ENCODE results near the gene POLR2F. TPM values are rescaled to one million over a fixed set of nuclear protein-coding genes. Genes with fewer than 3 reads are reported as not detected.

POLR2F gene
- total RNA-seq, 6 donors from 2014 or later, result 48.9 to 152 (median 71.7) TPM

DNA sequence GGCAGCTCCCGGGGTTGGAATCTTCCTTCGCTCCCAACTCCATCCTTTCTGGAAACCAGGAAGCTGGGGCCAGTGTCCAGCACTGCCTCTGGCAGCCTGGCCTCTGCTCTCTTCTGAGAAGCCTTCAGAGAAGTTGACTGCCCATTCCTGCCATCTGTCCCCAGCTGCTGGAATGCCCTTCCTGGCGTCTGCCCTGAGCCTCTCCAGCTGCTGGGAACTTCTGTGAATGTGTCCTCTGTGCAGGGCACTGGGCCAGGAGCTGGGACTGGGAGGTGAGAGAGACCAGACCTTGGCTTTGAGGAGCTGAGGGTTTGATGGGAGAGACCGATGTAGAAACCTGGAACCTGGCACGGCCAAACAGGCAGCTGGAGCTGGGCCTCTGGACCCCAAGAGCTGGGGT, 36.8 kb downstream of the POLR2F start:
- no peak for ATAC-seq (ENCODE audit: low FRiP score in 2 of 2)
- 81% methylated on average over 5 of the region's 5 CpGs; no CpG with 5 or more reads in 1 of the 2 donors for WGBS, 2 donors

DNA sequence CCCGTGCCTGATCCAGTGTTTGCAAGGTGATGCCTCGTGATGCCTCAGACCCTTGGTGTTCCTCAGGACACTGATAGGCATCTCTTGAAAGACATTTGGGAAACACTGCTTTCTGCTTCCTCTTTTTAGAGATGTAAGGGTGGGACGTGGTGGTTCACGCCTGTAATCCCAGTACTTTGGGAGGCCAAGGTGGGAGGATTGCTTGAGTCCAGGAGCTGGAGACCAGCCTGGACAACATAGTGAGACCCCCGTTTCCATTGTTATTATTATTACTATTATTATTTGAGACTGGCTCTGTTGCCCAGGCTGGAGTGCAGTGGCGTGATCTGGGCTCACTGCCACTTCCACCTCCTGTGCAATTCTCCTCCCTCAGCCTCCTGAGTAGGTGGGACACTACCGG, 37.4 kb downstream of the POLR2F start:
- no peak for ATAC-seq (ENCODE audit: low FRiP score in 2 of 2)
- H3K4me1 ChIP-seq, result peaks cover 0 to 6% (median 1%) of the 10 kb centered on the region in 4 donors
- no peaks in the 10 kb centered on the region for H3K9me3 ChIP-seq
- DNase-seq, result no peak
- no peak overlapping the region for H3K27ac ChIP-seq
- no peaks in the 10 kb centered on the region for H3K27me3 ChIP-seq
- TF ChIP-seq POLR2A (IDR thresholded peaks at IDR 0.05) (no peak), POLR2AphosphoS5 (IDR thresholded peaks at IDR 0.05) (no peak)
- WGBS, 2 donors, result 84 to 87% methylated on average over 7 of the region's 7 CpGs
- H3K36me3 ChIP-seq, result peaks cover 0 to 4% (median 2%) of the 10 kb centered on the region in 4 donors
- no peak overlapping the region for H3K4me3 ChIP-seq

More for the DNA sequence above, 36.8 kb downstream of the POLR2F start:
- Histone ChIP-seq H3K9me3 (no peaks in the 10 kb centered on the region), H3K27ac (no peak overlapping the region), H3K27me3 (no peaks in the 10 kb centered on the region), H3K36me3 (peaks cover 0 to 4% (median 2%) of the 10 kb centered on the region in 4 donors), H3K4me1 (peaks cover 0 to 6% (median 1%) of the 10 kb centered on the region in 4 donors), H3K4me3 (no peak overlapping the region)
- no peak for DNase-seq
- TF ChIP-seq POLR2AphosphoS5 (IDR thresholded peaks at IDR 0.05) (peak in 1 of 2 donors; percentile 20), POLR2A (IDR thresholded peaks at IDR 0.05) (no peak)

DNA sequence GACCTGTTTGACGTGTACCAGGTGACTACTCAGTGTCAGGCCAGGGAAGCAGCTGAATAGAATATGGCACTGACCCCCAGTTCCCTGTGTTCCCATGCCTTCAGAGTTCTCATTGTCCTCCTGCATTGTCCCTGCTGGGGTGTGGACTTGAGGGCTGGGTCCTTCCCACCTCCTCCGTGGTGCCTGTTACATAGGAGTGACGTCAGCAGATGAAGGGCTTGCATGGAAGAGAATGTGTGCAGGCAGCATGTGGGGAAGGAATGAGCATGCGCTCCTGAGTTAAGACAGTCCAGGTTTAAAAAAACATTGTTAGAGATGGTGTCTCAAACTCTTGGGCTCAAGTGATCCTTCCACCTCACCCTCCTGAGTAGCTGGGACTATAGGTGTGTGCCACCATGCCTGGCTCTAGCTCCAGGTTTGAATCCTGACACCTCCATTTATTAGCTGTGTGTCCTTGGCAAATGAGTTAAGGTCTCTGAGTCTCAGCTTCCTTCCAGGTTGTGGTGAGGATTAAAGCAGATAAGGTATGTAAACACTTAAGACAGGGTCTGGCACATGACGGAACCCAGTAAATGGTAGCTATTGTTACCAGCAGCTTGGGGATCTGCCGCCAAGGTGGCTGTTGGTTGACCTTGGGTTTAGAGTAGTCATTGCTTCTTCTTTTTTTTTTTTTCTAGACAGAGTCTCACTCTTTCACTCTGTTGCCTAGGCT, 38.4 kb downstream of the POLR2F start:
- H3K9me3 ChIP-seq, result no peaks in the 10 kb centered on the region
- no peaks in the 10 kb centered on the region for H3K36me3 ChIP-seq
- H3K27me3 ChIP-seq, result no peaks in the 10 kb centered on the region
- no peak for TF ChIP-seq EP300 (IDR thresholded peaks at IDR 0.05)
- TF ChIP-seq POLR2A (IDR thresholded peaks at IDR 0.05), result no peak
- TF ChIP-seq, protein P1, sequence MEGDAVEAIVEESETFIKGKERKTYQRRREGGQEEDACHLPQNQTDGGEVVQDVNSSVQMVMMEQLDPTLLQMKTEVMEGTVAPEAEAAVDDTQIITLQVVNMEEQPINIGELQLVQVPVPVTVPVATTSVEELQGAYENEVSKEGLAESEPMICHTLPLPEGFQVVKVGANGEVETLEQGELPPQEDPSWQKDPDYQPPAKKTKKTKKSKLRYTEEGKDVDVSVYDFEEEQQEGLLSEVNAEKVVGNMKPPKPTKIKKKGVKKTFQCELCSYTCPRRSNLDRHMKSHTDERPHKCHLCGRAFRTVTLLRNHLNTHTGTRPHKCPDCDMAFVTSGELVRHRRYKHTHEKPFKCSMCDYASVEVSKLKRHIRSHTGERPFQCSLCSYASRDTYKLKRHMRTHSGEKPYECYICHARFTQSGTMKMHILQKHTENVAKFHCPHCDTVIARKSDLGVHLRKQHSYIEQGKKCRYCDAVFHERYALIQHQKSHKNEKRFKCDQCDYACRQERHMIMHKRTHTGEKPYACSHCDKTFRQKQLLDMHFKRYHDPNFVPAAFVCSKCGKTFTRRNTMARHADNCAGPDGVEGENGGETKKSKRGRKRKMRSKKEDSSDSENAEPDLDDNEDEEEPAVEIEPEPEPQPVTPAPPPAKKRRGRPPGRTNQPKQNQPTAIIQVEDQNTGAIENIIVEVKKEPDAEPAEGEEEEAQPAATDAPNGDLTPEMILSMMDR (IDR thresholded peaks at IDR 0.05), result no peak
- no peak for TF ChIP-seq POLR2AphosphoS5 (IDR thresholded peaks at IDR 0.05)
- no peak overlapping the region for H3K4me3 ChIP-seq
- H3K4me1 ChIP-seq, result peaks cover 2 to 10% (median 10%) of the 10 kb centered on the region in 4 donors
- 73 to 74% methylated on average over 6 of the region's 6 CpGs for WGBS, 2 donors
- ATAC-seq (ENCODE audit: low FRiP score in 2 of 2) (no peak), DNase-seq (no peak)
- no peak overlapping the region for H3K27ac ChIP-seq

DNA sequence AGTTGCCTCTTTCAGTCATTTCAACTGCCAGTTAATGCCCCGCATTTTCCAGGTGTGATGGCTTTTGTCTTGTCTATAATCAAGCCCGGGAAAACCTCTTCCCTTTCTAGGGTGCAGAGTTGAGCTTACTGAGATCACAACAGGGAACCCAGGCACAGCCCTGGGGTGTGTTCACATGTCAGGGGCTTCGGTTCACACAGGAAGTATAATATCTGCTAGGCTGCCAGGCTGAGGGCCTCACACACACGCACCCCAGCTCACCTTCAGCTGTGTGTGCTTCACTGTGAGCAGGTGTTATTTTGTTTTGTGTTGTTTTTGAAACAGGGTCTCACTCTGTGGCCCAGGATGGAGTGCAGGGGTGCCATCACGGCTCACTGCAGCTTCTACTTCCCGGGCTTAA, 40.5 kb downstream of the POLR2F start:
- Histone ChIP-seq H3K4me1 (peaks cover 2 to 11% (median 10%) of the 10 kb centered on the region in 4 donors), H3K4me3 (no peak overlapping the region), H3K27me3 (no peaks in the 10 kb centered on the region), H3K36me3 (no peaks in the 10 kb centered on the region), H3K27ac (no peak overlapping the region), H3K9me3 (no peaks in the 10 kb centered on the region)
- no peak for TF ChIP-seq POLR2AphosphoS5 (IDR thresholded peaks at IDR 0.05)
- TF ChIP-seq, protein P1 (IDR thresholded peaks at IDR 0.05), result no peak
- no peak for TF ChIP-seq POLR2A (IDR thresholded peaks at IDR 0.05)
- TF ChIP-seq EP300 (IDR thresholded peaks at IDR 0.05), result no peak
- ATAC-seq (ENCODE audit: low FRiP score in 2 of 2) (no peak), DNase-seq (peak in 1 of 2 donors; percentile 27)
- 83 to 84% methylated on average over 6 of the region's 6 CpGs for WGBS, 2 donors

DNA sequence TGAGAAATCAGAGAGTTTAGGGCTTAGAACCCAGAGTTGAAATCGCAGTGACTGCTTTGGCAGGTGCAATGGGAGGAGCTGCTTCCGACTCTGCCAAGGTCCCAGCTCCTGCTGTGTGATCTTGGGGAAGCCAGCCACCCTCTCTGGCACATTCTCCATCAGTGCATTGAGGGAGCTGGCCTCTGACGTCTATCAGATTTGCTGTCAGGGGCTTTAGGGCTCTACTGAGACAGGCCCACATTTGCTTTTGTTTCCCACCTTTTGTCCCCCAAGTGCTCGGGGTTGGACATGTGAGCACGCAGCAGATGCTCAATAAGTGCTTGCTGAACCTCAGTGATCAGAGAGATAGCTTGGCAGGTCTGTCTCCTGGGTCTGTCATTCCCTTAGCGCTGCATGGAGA, 41.5 kb downstream of the POLR2F start:
- ATAC-seq (ENCODE audit: low FRiP score in 2 of 2), result no peak
- no peak overlapping the region for H3K27ac ChIP-seq
- peaks cover 4 to 11% (median 10%) of the 10 kb centered on the region in 4 donors for H3K4me1 ChIP-seq
- TF ChIP-seq EP300 (IDR thresholded peaks at IDR 0.05) (no peak), POLR2AphosphoS5 (IDR thresholded peaks at IDR 0.05) (no peak), POLR2A (IDR thresholded peaks at IDR 0.05) (no peak)
- TF ChIP-seq, protein P1 (IDR thresholded peaks at IDR 0.05), result no peak
- no peaks in the 10 kb centered on the region for H3K36me3 ChIP-seq
- DNase-seq, result no peak
- no peaks in the 10 kb centered on the region for H3K27me3 ChIP-seq
- no peaks in the 10 kb centered on the region for H3K9me3 ChIP-seq
- WGBS, 2 donors, result 92 to 95% methylated on average over 3 to 6 of the region's 6 CpGs
- H3K4me3 ChIP-seq, result no peak overlapping the region

DNA sequence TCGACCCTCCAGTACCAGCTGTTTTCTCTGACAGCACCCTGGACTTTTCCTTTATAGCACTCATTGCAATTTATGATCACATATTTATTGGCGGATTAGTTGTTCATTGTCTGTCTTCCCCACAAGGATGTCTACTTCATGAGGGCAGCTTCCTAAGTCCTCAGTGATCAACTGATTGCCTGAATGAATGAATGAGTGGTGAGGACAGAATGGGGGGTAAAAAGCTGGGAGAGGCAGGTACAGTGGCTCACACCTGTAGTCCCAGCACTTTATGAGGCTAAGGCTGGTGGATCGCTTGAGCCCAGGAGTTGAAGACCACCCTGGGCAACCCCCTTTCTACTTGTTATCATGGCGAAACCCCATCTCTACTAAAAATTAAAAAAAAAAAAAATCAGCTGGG, 42.0 kb downstream of the POLR2F start:
- no peak for ATAC-seq (ENCODE audit: low FRiP score in 2 of 2)
- 85 to 89% methylated on average over 4 of the region's 4 CpGs for WGBS, 2 donors

More for the DNA sequence above, 42.0 kb downstream of the POLR2F start:
- H3K27ac ChIP-seq, result no peak overlapping the region
- no peaks in the 10 kb centered on the region for H3K9me3 ChIP-seq
- TF ChIP-seq, protein P1 (IDR thresholded peaks at IDR 0.05), result no peak
- TF ChIP-seq EP300 (IDR thresholded peaks at IDR 0.05) (no peak), POLR2A (IDR thresholded peaks at IDR 0.05) (no peak), POLR2AphosphoS5 (IDR thresholded peaks at IDR 0.05) (no peak)
- peaks cover 5 to 16% (median 10%) of the 10 kb centered on the region in 4 donors for H3K4me1 ChIP-seq
- no peak overlapping the region for H3K4me3 ChIP-seq
- no peaks in the 10 kb centered on the region for H3K27me3 ChIP-seq
- no peak for DNase-seq
- H3K36me3 ChIP-seq, result no peaks in the 10 kb centered on the region
